CD4-positive, alpha-beta T cell treated with Interleukin-15 for 1 hour (primary cell): ENCODE results near the gene SHC3.

Experiments used
- DNase-seq: peaks from one replicate; pipeline ENCODE4 v3.0.0-alpha.2; 2020

The SHC3 gene

GRCh38 chr9:89048616-89049015, 130.0 kb downstream of the SHC3 start:
- no peak for DNase-seq

- DNase-seq, result no peak
Observed at GRCh38 chr9:89047667-89048066, 131.0 kb downstream of the SHC3 start.

- no peak for DNase-seq
Observed at GRCh38 chr9:89046832-89047231, 131.8 kb downstream of the SHC3 start.

GRCh38 chr9:89044881-89045280, 133.7 kb downstream of the SHC3 start:
- DNase-seq, result no peak

GRCh38 chr9:89044104-89044503, 134.5 kb downstream of the SHC3 start:
- DNase-seq, result no peak

GRCh38 chr9:89042984-89043383, 135.6 kb downstream of the SHC3 start:
- no peak for DNase-seq

- DNase-seq, result no peak
Observed at GRCh38 chr9:89039664-89040063, 139.0 kb downstream of the SHC3 start.

- DNase-seq, result no peak
Observed at GRCh38 chr9:89039104-89039465, 139.5 kb downstream of the SHC3 start.

- no peak for DNase-seq
Observed at GRCh38 chr9:89038382-89039103, 140.1 kb downstream of the SHC3 start.

GRCh38 chr9:89037891-89038290, 140.7 kb downstream of the SHC3 start:
- DNase-seq, result no peak

GRCh38 chr9:89037346-89037745, 141.3 kb downstream of the SHC3 start:
- no peak for DNase-seq

- peak; percentile 57 for DNase-seq
Observed at GRCh38 chr9:89036891-89037290, 141.7 kb downstream of the SHC3 start.

- DNase-seq, result no peak
Observed at GRCh38 chr9:89036383-89036782, 142.2 kb downstream of the SHC3 start.

- DNase-seq, result no peak
Observed at GRCh38 chr9:89032661-89033060, 146.0 kb downstream of the SHC3 start.

- no peak for DNase-seq
Observed at GRCh38 chr9:89032173-89032572, 146.4 kb downstream of the SHC3 start.

- no peak for DNase-seq
Observed at GRCh38 chr9:89029788-89030187, 148.8 kb downstream of the SHC3 start.

- DNase-seq, result no peak
Observed at GRCh38 chr9:89026876-89027275, 151.7 kb downstream of the SHC3 start.

GRCh38 chr9:89025553-89025952, 153.1 kb downstream of the SHC3 start:
- DNase-seq, result no peak

- DNase-seq, result no peak
Observed at GRCh38 chr9:89024727-89025126, 153.9 kb downstream of the SHC3 start.

- no peak for DNase-seq
Observed at GRCh38 chr9:89023740-89024139, 154.9 kb downstream of the SHC3 start.

GRCh38 chr9:89022902-89023301, 155.7 kb downstream of the SHC3 start:
- DNase-seq, result no peak

- DNase-seq, result no peak
Observed at GRCh38 chr9:89022001-89022759, 156.4 kb downstream of the SHC3 start.

GRCh38 chr9:89021154-89021803, 157.3 kb downstream of the SHC3 start:
- no peak for DNase-seq

GRCh38 chr9:89020754-89021153, 157.9 kb downstream of the SHC3 start:
- no peak for DNase-seq
